CD4-positive, alpha-beta T cell (primary cell): Measurements from ENCODE around the gene EXT2. TPM values are rescaled to one million over a fixed set of nuclear protein-coding genes. Genes with fewer than 3 reads are reported as not detected.

Experiments used
- ATAC-seq: fragments of 200-7000 bp; cut with Tn5 transposase; one replicate; pipeline ENCODE4 v1.10.0; 2022; ENCODE audit warnings: mild to moderate bottlenecking; ENCODE audit not compliant: poor library complexity
- CTCF ChIA-PET: fragments of 350-600 bp; sonication (Branson Sonifier 250); formaldehyde crosslinking; loops from one replicate; lab custom pipeline; 2021; ENCODE audit warnings: antibody characterized with exemption, inconsistent platforms; lab: Charles Lee
- POLR2A ChIA-PET: fragments of 350-600 bp; sonication (Branson Sonifier 250); formaldehyde crosslinking; loops from one replicate; lab custom pipeline; 2021; ENCODE audit warnings: antibody characterized with exemption, inconsistent platforms; lab: Charles Lee
- DNase-seq, 14 experiments: peaks; one replicate each; pipeline ENCODE4 v3.0.0-alpha.2; 2013 to 2020; ENCODE audit warnings: mixed read lengths in 2 of 14
- H3K27ac ChIP-seq, 2 donors: one replicate each; pipeline versions ENCODE4 v1.5.1 to v1.7.0; 2013; ENCODE audit warnings: low read length in 2 of 2, low read depth in 1 of 2, mild to moderate bottlenecking in 1 of 2
- H3K27me3 ChIP-seq, 2 experiments: 1 replicate in 1 of 2; 2 replicates in 1 of 2; pipeline versions ENCODE4 v1.6.1 to v1.7.0; 2013; ENCODE audit warnings: low read length in 2 of 2, control low read depth in 1 of 2, mild to moderate bottlenecking in 1 of 2, moderate library complexity in 1 of 2; ENCODE audit not compliant: insufficient read depth in 2 of 2, control insufficient read depth in 1 of 2
- H3K36me3 ChIP-seq: one replicate; pipeline ENCODE4 v1.6.1; 2013; ENCODE audit warnings: low read length, control low read depth; ENCODE audit not compliant: insufficient read depth
- H3K4me1 ChIP-seq: one replicate; pipeline ENCODE4 v1.6.1; 2013; ENCODE audit warnings: low read length, control low read depth; ENCODE audit not compliant: insufficient read depth
- H3K4me3 ChIP-seq: one replicate; pipeline ENCODE4 v1.5.1; 2013; ENCODE audit warnings: mild to moderate bottlenecking, low read length, moderate library complexity
- H3K9me3 ChIP-seq, 2 experiments: 1 replicate in 1 of 2; 2 replicates in 1 of 2; pipeline versions ENCODE4 v1.6.1 to v1.7.0; 2013; ENCODE audit warnings: low read length in 2 of 2, mild to moderate bottlenecking in 2 of 2, control low read depth in 1 of 2, moderate library complexity in 1 of 2; ENCODE audit not compliant: control insufficient read depth in 1 of 2, insufficient read depth in 1 of 2
- H3K27ac Mint-ChIP-seq: one replicate; pipeline ENCODE4 v1.8.0; 2020; ENCODE audit warnings: mixed read lengths
- H3K27me3 Mint-ChIP-seq: one replicate; pipeline ENCODE4 v1.8.0; 2021; ENCODE audit warnings: mixed read lengths
- H3K36me3 Mint-ChIP-seq: one replicate; pipeline ENCODE4 v1.8.0; 2021; ENCODE audit warnings: low read depth, mixed read lengths
- H3K4me1 Mint-ChIP-seq: one replicate; pipeline ENCODE4 v1.8.0; 2021; ENCODE audit warnings: low read depth, mixed read lengths
- H3K4me3 Mint-ChIP-seq: one replicate; pipeline ENCODE4 v1.8.0; 2020; ENCODE audit warnings: mild to moderate bottlenecking, mixed read lengths
- H3K9me3 Mint-ChIP-seq: one replicate; pipeline ENCODE4 v1.8.0; 2020; ENCODE audit warnings: mixed read lengths
- intact Hi-C, 2 experiments: fragments of 100-400 bp; cut with DNase I in 1 of 2; cut with micrococcal nuclease in 1 of 2; formaldehyde crosslinking; loops; one replicate each; pipeline versions ENCODE4 v1.15.1 to v1.9.0; 2023 to 2025; cut with DNase I, micrococcal nuclease
- total RNA-seq, 174 experiments: library from RNA in 2 of 174; stranded (reverse) in 2 of 174; gene quantifications; one replicate each; pipeline ENCODE4 v1.2.3 and lab custom pipeline; 2021 to 2026
- TF ChIP-seq, protein P1 (sequence below): fragments of 200-600 bp; IDR thresholded peaks from one replicate; pipeline ENCODE4 v1.8.0; 2022; ENCODE audit warnings: antibody characterized with exemption, mild to moderate bottlenecking

Gene EXT2
- total RNA-seq, 2 experiments from 2014 or later: 17.1 to 17.5 TPM

DNA sequence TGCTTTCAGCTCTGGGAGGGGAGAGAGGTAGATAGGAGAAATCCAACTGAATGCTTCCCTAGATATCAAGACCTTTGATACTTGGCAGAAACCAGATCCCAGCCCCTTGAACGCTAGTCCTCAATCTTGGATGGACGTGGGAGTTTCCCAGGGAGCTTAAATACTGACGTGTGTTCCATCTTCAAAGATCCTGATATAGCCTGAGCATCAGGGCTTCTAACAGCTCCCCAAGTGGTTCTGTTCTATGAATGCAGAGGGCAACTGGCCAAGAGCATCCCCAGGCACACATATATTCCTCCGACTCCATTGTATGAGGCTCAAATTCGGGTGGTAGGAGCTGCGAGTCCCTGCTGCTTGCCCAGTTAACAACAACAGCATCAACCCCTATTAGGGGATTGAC, 38.1 kb upstream of the EXT2 start:
- no peaks in the 10 kb centered on the region for H3K36me3 Mint-ChIP-seq
- DNase-seq: no peak
- no peak for ATAC-seq
- H3K27me3 ChIP-seq: no peaks in the 10 kb centered on the region
- H3K36me3 ChIP-seq: no peaks in the 10 kb centered on the region
- no peaks in the 10 kb centered on the region for H3K4me1 ChIP-seq
- H3K27ac ChIP-seq: no peak overlapping the region
- intact Hi-C loops: no loop called here
- no peaks in the 10 kb centered on the region for H3K4me1 Mint-ChIP-seq
- H3K4me3 Mint-ChIP-seq: no peak overlapping the region
- H3K9me3 Mint-ChIP-seq: no peaks in the 10 kb centered on the region
- H3K4me3 ChIP-seq: no peak overlapping the region
- POLR2A ChIA-PET: no interaction called here
- CTCF ChIA-PET: no interaction called here
- TF ChIP-seq, protein P1, sequence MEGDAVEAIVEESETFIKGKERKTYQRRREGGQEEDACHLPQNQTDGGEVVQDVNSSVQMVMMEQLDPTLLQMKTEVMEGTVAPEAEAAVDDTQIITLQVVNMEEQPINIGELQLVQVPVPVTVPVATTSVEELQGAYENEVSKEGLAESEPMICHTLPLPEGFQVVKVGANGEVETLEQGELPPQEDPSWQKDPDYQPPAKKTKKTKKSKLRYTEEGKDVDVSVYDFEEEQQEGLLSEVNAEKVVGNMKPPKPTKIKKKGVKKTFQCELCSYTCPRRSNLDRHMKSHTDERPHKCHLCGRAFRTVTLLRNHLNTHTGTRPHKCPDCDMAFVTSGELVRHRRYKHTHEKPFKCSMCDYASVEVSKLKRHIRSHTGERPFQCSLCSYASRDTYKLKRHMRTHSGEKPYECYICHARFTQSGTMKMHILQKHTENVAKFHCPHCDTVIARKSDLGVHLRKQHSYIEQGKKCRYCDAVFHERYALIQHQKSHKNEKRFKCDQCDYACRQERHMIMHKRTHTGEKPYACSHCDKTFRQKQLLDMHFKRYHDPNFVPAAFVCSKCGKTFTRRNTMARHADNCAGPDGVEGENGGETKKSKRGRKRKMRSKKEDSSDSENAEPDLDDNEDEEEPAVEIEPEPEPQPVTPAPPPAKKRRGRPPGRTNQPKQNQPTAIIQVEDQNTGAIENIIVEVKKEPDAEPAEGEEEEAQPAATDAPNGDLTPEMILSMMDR: no peak
- H3K27ac Mint-ChIP-seq: no peak overlapping the region
- H3K27me3 Mint-ChIP-seq: no peaks in the 10 kb centered on the region
- H3K9me3 ChIP-seq: no peaks in the 10 kb centered on the region

DNA sequence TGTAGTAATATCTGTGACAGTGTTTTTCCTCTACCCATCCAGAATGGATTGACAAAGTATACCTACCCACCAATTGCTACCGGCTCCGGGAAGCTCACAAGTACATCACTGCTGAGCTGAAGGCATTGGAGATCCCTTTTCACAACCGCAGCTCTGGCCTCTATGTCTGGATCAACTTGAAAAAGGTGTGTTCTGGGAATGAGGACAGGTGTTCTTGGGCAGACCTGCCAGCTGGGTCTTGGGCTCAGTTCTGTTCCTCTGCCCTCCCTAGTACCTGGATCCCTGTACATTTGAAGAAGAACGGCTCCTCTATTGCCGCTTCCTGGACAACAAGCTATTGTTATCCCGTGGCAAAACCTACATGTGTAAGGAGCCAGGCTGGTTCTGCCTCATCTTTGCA, 37.2 kb upstream of the EXT2 start:
- Mint-ChIP-seq H3K4me1 (no peaks in the 10 kb centered on the region), H3K27ac (no peak overlapping the region), H3K9me3 (no peaks in the 10 kb centered on the region), H3K27me3 (no peaks in the 10 kb centered on the region), H3K4me3 (no peak overlapping the region), H3K36me3 (no peaks in the 10 kb centered on the region)
- Histone ChIP-seq H3K4me3 (no peak overlapping the region), H3K27ac (no peak overlapping the region), H3K27me3 (no peaks in the 10 kb centered on the region), H3K9me3 (no peaks in the 10 kb centered on the region), H3K36me3 (no peaks in the 10 kb centered on the region), H3K4me1 (no peaks in the 10 kb centered on the region)
- POLR2A ChIA-PET: no interaction called here
- DNase-seq: no peak
- ATAC-seq: no peak
- intact Hi-C loops: no loop called here
- CTCF ChIA-PET: no interaction called here
- TF ChIP-seq, protein P1: no peak

DNA sequence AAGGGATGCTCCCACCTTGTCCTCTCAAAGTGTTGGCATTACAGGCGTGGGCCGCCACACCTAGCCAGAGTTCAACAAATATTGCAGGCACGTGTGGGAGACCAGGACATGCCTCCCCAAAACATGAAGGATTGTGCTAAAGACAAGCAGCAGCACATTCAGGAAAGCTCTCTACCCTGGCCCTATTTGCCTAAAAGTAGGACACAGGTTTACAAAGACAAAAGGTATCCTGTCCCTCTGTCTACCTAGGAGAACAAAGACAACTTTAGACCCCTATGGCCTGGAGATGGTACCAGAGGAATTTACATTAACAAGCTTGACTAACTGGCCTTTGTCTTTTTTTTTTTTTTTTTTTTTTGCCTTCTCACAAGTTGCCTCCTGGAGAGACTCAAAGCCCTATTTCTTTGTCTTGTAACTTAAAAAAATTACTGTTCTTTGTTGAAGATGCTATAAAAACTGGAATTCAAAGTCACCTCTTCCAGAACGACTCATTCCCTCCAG, 30.3 kb upstream of the EXT2 start:
- ATAC-seq (no peak), DNase-seq (no peak)
- Mint-ChIP-seq H3K4me3 (peak overlapping the region; percentile 89), H3K4me1 (peaks cover 30% of the 10 kb centered on the region), H3K9me3 (no peaks in the 10 kb centered on the region), H3K27me3 (no peaks in the 10 kb centered on the region), H3K36me3 (no peaks in the 10 kb centered on the region), H3K27ac (peak overlapping the region; percentile 88)
- H3K9me3 ChIP-seq: no peaks in the 10 kb centered on the region
- TF ChIP-seq, protein P1: no peak
- intact Hi-C loops: loop anchor here in 1 of 2 experiments (5.0 to 10.0 kb wide), 4 partner anchors 183 to 758 kb away; partner anchors contain the start of genes ALKBH3 and HSD17B12
- H3K36me3 ChIP-seq: no peaks in the 10 kb centered on the region
- ChIA-PET POLR2A (no interaction called here), CTCF (interaction anchor here (1.2 to 3.0 kb wide), 3 partner anchors 30 to 45 kb away, joined by 3 to 20 read pairs (median 4); partner anchors contain the start of gene EXT2)
- peak overlapping the region; percentile 90 for H3K4me3 ChIP-seq
- peak overlapping the region; percentile 59 to 65 for H3K27ac ChIP-seq
- peaks cover 20% of the 10 kb centered on the region for H3K4me1 ChIP-seq
- H3K27me3 ChIP-seq: no peaks in the 10 kb centered on the region
